ENCODE data around the gene IDH3B.
"Not testable (repeated sequence)": the region's sequence is repeated elsewhere in the genome, so short reads cannot be mapped to it uniquely, and the experiment has no call there.

Gene IDH3B

DNA sequence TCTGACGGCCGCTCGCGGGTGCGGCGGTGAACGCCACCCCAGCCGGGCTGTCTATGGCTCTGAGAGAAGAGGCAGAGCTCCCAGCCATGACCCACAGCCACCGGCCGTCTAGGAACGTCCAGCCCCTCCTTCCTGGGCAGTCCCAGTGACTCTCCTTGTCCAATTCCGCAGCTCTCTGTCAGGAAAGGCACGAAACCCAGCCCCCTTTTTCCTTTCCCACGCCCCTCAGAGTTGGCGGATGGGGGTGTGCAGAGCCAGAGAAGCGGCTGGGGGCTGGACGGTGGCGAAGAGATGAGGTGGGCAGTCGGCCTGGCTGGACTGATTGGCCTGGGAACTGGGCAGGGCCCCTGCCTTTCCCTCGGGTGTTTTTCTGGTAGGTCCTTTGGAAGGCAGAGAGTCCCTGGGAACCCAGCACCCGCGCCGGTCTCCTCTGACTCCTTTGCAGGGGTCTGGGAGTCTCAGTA, 30.0 kb upstream of the IDH3B start:
- DNase-seq, result no peak

DNA sequence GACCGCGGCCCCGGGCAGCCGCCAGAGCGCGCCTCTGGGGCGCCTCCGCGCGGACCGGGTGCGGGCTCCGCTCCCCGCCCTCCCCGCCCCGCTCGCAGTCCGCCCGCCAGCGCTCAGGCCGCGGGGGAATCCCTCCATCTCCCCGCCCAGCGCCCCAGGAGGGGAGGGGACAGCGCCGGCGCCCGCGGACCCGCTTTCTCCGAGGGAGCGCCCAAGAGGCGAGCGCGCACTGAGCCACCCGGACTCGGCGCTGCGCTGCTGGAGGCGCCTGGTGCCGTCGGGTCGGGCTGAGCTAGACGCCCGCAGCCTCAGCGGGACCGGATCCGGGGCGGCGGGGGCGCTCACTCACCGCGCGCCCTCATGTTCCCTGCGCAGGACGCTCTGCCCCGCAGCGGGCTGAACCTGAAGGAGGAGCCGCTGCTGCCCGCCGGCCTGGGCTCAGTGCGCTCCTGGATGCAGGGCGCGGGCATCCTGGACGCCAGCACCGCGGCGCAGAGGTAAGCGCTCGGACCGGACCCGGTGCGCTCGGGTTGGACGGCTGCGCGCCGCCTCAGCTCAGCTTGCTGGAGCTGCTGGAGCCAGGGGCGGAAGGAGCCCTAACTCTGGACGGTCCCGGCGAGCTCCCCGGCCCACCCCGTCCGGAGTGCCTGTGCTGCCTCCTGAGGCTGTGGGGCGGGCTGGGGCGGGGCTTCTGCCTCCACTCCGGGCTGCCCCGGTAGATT, 29.4 kb upstream of the IDH3B start:
- no peak for DNase-seq

DNA sequence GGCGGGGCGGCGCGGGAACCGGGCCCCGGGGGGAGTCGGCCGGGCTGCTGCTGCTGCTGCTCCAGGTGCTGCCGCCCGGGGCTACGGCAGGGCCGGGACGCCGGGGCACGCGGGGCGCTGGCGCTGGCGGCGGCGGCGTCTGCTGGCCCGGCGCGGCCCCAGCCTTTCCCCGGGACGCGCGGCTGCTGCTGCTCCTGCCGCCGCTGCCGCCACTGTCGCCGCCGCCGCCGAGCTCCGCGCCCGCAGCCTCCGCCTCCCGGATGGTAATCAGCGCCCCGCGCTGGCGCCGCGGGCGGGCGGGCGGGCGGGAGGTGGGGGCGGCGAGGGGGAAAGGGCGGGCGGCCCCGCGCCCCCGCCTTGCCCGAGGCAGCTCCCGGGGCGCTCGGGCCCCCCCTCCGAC, 28.9 kb upstream of the IDH3B start:
- DNase-seq, result no peak

DNA sequence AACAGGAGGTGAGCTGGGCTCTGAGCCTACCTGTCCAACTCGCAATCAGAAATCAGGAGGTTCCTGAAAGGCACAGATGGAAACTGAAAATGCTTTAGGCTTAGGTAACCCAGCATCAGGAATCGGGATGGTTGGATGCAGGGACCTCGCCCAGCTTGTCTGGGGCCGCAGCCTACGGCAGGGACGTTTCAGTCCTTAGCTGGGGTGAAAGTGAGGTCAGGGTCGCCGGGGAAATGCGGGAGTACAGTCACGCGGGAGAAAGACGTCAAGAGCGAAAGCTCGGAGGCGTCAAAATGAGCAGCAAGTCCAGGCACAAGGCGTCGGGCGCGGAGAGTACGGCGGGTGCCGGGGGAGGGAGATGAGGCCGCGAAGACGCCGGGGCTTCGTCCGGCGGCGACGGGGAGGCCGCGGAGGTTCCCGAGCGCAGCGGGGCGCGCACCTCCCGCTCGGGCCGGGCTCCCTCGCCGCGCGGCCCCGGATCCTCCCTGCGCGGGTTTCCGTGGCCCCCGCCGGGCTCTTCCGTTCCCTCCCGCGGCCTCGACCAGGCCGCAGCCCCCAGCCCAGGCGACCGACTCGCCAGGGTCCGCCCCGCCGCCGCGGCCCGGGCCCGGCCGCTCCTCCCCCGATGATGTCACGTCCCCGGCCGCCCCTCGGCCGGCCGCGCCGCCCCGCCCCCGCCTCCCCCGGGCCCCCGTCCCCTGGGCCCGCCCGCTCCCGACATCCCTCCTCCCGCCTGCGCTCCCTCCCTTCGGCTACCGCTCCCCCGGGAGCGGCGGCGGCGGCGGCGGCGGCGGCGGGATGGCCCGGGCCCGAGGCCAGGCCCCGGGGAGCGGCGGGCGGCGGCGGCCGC, 28.2 kb upstream of the IDH3B start, which contains the start of gene EBF4:
Gene EBF4 (plus strand): TSS at position 745 of the 850 bp plus-strand sequence. CDS start 866 bp downstream, outside the sequence.
- DNase-seq, result no peak

DNA sequence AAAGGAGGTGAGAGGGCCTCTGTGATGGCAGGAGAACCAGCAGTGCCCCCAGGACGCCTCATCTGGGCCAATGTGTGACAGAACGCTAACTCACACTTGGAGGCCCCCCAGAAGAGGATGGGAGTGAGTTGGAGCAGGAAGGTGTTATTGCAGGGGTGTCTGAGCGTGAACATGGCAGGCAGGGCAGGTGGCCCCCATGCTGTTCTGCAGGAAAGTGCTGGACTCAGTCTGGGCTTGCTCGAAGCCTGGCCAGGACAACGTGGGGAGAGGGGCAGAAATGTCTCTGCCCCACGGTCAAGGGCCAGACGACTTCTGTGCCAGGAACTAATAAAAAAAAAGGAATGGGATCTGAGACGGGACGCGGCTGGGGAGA, 27.6 kb upstream of the IDH3B start:
- no peak for DNase-seq

DNA sequence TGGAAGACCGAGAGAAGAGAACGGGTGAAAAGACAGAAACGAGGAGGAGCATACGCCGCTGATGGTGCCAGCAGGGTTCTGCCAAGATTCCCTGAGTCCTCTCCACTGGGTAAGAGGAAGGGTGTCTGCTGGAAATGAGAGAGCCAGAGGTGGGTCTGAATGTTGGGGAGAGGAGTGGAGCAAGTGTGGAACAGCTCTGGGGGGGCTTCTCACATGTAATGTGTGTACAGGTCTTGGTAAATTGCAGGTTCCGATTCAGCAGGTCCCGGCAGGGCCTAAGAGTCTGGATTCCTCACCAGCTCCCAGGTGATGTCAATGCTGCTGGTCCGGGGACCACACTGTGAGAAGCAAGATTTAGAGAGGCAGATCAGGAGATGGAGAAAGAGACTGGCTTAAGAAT, 27.1 kb upstream of the IDH3B start:
- DNase-seq, result no peak

DNA sequence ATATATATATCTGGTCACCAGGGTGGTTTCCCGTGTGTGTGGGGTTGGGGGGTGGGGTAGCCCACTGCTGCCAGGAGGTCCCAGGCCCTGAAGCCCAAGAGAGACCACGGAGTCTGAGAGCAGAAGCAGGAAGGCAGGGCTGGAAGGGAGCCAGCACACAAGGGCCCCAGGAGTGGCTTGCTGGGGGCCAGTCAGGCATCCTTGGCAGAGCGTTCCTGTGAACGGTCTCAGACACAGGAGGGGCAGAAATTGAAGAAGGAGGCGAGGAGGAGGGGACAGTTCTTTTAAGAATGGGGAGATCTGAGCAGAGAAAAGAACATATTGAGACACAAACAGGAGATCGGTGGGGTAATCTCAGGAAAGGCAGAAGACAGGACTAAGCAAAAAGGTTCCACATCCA, 26.7 kb upstream of the IDH3B start:
- no peak for DNase-seq

DNA sequence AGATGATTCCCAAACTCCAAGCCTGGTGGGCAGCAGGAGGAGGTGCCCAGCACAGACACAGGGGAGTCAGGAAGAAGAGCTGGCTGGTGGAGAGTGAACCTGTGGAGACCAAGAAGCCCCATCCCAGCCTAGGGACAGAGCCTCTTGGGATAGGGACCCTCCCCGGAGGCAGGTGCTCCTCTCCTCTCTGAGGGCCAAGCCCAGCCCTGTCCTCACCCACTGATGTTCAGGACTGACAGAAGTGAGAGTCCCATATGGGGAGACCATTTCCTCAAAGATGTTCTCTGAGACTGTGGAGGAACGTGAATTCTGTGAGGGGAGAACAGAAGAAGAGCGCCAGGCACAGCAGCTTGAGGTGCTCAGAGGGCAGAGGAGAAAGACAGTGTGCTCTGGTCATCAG, 26.2 kb upstream of the IDH3B start:
- DNase-seq, result no peak

DNA sequence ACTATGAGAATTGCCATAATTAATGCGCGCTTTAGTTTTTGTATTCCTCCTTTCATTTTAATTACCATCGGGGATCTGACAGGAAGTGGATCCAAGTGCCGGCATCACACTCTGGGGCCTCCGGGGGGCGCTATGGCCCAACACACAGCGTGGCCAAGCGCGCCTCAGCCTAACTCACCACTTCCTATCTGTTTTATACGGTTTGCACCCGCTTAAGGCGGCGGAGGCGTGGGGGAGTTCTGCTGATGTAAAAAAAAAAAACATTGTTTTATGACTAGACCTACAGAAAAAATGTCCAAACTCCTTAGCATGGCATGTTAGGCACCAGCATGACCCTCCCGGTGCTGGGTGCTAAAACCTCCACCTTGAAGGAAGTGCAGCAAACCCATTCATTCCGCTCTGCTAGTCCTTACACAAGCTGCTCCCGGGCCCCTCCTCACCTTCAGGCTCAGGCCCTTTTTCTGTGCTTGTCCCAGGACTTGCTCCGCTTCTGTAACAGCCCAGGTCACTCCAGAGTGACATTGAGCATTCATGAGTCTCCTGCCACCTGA, 24.1 kb upstream of the IDH3B start:
- DNase-seq, result peak; percentile 63

DNA sequence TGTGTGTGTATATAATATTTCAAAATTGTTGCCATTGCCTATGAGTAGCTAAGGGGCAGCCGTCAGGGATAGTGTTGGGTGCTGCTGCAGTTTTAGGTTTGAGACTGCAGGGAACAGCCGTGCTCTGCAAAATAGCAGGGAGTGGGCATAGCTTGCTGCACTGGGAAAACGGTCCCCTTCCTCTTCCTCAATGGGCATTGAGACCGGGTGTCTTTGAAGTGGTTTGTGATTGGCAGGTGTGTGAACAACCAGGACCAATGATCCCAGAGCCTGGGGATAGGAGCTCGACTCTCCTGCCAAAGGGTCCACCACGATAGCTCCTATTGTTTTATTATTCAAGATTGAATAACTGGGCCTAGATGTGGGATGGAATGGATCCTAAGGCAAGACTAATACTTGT, 23.5 kb upstream of the IDH3B start:
- no peak for DNase-seq

DNA sequence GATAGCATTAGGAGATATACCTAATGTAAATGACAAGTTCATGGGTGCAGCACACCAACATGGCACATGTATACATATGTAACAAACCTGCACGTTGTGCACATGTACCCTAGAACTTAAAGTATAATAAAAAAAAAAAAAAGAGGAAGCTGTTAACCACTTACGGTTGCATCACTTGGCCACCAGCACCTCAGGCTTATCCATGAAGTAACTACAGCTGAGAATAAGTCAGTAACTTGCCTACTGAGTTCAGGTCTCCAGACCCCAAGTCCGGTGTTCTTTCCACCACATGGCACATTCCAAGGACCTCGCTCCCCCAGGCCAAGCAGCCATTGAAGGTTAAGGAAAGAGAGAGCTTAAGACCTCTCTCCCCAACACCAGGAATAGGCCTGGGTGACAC, 20.8 kb upstream of the IDH3B start:
- DNase-seq, result peak; percentile 37

DNA sequence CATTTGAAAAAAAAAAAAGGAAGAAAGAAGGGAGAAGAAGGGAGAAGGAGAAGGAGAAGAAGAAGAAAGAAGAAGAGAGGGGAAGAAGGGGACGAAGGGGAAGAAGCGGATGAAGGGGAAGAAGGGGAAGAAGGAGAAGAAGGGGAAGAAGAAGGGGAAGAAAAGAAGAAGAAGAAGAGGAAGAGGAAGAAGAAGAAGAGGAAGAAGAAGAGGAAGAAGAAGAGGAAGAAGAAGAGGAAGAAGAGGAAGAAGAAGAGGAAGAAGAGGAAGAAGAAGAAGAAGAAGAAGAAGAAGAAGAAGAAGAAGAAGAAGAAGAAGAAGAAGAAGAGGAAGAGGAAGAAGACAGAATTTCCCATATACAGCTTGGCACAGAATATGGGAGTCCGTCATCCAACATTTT, 18.0 kb upstream of the IDH3B start:
- DNase-seq, result not testable (repeated sequence)

DNA sequence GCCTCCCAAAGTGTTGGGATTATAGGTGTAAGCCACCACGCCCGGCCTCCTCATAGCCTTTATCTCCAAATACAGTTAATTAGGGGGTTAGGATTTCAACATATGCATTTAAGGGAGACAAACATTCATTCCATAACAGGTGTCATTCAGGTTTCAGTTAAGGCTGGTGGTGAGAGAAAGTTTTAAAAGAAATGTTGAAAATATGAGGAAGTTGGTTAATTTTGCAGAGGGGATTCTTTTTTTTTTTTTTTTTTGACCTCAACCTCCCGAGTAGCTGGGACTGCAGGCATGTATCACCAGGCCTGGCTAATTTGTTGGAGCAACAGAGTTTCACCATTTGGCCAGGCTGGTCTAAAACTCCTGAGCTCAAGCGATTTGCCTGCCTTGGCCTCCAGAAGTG, 16.0 kb upstream of the IDH3B start:
- DNase-seq, result no peak

DNA sequence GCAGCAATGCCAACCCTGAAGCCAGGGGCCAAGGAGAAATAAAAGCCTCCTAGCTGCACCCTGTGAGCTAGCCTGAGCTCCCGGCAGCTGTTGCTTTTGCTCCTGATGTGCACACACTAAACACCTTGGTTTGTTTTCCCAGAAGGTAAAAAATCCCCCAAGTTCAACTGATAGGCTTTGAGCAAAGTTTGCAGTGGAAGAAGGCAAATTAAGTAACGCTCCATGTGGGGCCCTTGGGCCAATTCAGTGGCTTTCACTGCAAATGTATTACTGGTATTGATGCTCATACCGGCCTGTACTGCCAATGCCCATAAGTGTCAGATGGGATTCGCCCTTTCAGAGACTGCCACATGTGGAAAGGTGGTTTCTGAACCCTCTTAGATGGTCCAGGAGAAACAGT, 9.4 kb upstream of the IDH3B start:
- no peak for DNase-seq

DNA sequence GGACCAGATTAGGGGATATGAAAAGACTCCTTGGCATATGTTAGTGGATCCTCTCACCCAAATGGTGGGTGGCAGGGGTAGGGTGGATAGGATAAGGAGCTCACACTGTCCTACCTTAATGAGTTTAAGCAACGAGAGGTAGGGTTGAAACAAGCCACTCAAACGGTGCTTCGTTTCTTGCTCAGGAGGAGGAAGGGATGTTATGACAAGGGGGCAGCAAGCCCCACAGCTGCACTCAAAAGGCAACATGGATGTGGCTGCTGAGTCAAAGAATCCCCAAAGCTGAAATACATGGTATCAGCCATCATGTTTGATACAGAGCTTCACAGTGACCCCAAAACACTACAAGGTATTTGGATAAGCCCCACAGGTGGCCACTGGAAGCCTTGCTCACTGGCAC, 8.4 kb upstream of the IDH3B start:
- no peak for DNase-seq

DNA sequence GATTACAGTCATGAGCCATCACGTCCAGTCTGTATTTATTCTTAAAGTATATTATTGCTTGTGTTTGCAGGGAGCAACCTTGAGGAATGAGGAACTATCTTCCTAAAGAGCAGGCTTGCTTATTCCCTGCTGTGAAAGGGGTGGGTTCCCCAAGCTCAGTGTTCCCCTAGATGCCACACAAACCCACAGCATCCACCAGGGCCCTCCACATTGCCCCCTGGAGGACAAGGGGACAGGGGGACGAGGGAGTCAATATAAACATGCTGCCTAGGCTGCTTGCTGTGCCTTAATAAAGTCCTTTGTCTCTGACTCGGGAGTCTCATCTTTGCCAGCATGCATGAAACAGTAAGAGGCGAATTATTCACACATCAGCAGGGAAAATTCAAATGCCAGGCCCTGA, 8.0 kb upstream of the IDH3B start:
- DNase-seq, result no peak

DNA sequence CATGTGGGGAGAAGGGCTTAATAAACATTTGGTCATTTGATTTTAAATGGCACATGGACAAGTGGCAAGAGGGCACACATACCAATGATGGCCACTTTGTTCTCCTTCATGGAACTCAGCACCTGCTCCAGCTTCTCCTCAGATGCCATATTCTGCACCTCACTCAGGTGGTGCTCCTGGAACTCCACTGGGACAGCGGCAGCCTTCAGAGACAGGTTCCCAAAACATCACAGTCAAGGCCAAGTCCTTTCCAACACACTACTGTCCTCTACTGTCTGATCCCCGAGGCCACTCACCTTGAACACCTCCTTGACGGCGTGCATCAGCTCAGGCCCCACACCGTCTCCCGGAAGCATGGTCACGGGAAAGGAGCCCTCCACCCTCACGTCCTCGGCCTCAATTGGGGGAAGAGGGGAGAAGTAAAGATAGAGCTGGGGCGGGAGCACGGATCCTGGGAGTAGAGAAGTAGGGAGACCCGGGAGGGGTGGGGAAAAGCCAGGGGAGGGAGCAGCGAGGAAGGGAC, 591 bp downstream of the IDH3B start:
- DNase-seq, result no peak

DNA sequence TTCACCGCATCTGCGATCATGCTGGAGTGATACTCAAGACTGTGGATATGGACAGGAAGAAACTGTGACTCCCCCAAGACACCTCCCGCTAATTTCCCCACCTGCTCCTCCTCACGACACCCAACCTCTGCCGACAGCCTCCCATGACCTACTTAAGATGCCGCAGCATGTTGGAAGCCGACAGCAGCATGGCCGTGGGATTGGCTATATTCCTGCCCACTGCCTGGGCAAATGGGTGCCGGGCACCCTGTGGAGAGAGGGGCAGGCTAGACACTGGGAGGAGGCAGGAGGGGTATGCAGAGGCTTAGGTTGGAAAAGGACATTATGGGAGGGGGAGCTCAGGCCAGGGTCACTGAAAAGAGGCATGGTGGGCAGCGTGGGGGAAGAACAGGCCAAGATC, 4.5 kb downstream of the IDH3B start:
- no peak for DNase-seq

DNA sequence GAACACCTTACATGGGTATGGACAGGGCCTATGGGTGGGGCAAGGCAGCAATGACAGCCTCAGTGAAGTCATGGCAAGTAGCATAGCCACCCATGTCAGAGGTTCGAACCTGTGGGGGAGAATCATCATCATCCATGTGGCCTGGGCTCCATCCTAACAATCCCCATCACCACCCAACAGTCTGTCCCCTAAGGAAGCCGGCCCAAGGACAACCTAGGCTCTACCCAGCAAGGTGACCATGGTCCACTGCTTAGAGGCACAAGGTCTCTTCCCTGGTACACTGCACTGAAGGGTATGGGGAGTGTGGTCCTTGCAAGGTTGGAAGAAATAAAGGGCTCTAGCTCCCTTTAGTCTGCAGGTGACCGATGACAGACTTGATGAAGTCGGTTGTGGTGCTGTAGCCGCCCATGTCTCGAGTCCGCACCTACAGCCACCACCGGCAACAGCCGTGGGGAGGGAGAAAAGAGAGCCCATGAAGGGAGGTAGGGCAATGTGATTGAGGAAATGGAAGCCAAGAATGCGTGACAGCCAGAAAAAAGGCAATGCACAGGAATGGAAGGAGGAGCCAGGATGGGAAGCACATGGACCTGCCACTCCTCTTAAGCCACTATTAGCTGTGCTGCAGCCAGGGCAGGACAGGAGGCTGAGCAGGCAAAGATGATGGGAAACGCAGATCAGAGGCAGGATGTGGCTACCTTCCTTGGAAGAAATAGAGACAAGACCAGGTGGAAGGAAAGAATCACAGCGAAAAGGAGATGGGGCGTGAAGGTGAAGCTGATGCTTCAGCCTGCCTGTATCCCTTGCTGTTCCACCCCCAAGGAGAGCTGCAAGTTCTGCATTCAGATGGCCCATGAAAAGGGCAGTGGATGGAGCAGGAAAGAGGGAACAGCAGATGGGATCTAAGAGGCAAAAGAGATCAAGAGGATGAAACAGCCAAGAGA, 5.3 kb downstream of the IDH3B start:
- DNase-seq, result no peak

DNA sequence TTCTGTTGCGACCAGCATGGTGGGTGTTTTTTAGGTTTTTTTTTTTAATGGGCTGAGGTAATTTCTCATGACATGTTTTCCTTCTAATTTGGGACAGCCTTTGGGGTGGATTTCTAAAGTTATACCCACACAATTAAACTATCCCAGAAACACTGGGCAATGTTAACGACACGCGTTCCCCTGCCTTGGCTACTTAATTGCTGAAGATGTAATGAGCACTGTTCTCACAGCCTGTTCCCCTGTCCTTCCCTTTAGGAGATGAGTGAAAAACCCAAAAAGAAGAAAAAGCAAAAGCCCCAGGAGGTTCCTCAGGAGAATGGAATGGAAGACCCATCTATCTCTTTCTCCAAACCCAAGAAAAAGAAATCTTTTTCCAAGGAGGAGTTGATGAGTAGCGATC, 6.3 kb downstream of the IDH3B start:
- no peak for DNase-seq

DNA sequence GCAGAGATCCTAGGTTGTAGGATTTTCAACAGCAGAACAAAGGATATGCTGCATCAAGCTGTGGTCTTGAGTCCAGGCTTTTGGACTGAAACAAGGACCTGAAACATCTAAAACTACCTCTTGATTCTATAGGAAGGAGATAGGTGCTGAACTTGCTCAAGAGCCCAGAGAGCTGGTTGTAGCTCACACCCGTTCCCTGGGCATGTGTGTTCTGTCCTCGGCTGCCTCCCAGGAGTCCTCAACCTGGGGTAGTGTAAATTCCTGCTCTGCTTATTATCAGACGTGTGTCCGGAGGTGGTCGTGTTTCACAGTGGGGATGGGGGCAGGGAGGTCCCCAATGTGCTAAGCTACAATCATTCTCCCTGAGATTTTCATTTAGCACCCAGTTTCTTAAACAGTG, 6.8 kb downstream of the IDH3B start:
- no peak for DNase-seq

DNA sequence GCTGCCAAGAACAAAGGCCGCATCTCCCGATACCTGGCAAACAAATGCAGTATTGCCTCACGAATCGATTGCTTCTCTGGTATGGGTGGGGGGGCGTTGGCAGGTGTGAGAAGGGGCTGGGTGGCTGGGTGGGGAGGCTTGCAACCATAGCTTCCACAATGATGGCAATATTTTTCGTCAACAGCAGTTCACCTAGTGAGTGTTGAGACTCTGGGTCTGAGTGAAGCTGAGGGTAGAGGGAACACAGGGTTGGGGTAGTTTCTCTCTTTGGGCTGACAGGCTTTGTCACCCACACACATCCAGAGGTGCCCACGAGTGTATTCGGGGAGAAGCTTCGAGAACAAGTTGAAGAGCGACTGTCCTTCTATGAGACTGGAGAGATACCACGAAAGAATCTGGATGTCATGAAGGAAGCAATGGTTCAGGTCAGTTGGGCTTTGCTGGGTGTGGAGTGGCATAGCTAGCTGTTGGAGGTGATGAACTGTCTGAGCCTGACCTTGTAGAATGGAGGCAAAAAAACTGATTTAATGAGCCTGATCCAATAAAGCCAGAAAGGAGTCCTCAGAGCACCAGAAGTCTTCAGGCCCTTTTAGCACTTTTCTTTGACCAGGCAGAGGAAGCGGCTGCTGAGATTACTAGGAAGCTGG, 7.4 kb downstream of the IDH3B start:
- no peak for DNase-seq
